Epithelial cell of proximal tubule (primary cell): ENCODE results near the gene GATA6. TPM values are rescaled to one million over a fixed set of nuclear protein-coding genes. Genes with fewer than 3 reads are reported as not detected.

Experiments
- DNase-seq: peaks from one replicate; pipeline ENCODE4 v3.0.0-alpha.2; 2011; ENCODE audit warnings: low read depth
- H3K4me3 ChIP-seq: 2 replicates; pipeline ENCODE4 v1.5.1; 2011; ENCODE audit warnings: low read depth, mild to moderate bottlenecking, low read length
- total RNA-seq: library from RNA; depleted of rRNA; stranded (reverse); fragments of >200 nt; gene quantifications from 2 replicates; pipeline ENCODE4 v1.2.3, GENCODE V29; 2015
- TF ChIP-seq, protein P1 (sequence below): conservative IDR thresholded peaks from 2 replicates; pipeline ENCODE4 v1.5.1; 2012; ENCODE audit warnings: low read depth, mild to moderate bottlenecking, low read length

The GATA6 gene
- 1.2 and 2.7 TPM in 2 replicates for total RNA-seq

DNA sequence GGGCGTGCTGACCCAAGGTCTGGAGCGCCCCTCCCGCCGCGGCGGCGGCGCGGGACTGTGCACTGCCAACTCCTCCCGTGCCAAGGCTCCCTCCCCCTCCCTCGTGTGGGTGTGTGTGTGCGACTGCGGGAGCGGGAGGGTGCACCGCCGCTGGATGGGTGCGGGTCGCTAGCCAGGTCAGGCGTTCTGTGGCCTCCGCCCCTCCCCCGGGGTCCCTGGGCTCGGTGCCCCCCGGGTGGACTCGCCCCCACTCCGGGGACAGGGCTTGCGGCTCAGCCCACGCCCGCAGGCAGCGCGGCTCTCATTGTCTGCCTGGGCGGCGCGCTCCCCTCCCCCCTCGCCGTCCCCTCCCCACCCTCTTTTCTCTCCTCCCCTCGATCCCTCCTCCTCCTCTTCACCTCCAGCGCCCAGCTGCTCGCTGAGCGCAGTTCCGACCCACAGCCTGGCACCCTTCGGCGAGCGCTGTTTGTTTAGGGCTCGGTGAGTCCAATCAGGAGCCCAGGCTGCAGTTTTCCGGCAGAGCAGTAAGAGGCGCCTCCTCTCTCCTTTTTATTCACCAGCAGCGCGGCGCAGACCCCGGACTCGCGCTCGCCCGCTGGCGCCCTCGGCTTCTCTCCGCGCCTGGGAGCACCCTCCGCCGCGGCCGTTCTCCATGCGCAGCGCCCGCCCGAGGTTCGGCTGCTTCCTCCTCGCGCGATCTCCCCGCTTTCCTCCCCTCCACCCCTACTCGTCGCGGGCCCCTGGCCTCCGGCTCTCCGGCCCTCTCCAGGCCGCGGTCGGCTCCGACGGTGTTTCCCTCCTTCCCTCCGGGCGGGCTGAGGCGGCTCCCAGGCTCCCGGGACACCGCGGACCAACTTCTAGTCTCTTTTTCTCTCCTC lies at the start of gene GATA6:
GATA6 (plus strand) TSS at position 579 of the 878 bp plus-strand sequence. CDS start 1,556 bp downstream, outside the sequence.
- TF ChIP-seq, protein P1, sequence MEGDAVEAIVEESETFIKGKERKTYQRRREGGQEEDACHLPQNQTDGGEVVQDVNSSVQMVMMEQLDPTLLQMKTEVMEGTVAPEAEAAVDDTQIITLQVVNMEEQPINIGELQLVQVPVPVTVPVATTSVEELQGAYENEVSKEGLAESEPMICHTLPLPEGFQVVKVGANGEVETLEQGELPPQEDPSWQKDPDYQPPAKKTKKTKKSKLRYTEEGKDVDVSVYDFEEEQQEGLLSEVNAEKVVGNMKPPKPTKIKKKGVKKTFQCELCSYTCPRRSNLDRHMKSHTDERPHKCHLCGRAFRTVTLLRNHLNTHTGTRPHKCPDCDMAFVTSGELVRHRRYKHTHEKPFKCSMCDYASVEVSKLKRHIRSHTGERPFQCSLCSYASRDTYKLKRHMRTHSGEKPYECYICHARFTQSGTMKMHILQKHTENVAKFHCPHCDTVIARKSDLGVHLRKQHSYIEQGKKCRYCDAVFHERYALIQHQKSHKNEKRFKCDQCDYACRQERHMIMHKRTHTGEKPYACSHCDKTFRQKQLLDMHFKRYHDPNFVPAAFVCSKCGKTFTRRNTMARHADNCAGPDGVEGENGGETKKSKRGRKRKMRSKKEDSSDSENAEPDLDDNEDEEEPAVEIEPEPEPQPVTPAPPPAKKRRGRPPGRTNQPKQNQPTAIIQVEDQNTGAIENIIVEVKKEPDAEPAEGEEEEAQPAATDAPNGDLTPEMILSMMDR, result peak; percentile 61
- no peak for DNase-seq

DNA sequence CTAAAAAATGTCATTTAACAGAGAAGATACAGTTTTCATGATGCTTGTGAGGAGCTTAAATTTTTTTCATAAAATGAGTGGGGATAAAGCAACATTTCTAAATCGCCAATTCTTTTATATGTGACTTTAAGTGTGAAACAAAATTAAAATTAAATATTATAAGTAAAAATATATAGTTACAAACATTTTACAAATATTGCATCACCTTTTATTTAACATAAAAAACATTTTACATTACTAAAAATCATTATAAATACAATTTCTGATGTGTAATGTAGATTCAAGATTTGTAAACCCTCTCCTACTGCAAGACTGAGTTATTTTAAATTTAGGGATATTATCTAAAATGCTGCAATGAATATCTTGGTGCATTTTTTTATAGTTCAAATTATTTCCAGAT lies 44.4 kb upstream of the GATA6 start:
- TF ChIP-seq, protein P1, result no peak
- DNase-seq, result no peak
- H3K4me3 ChIP-seq, result no peak overlapping the region

More for the DNA sequence above, at the start of gene GATA6:
- peak within 1 kb of the TSS; percentile 79 for H3K4me3 ChIP-seq

DNA sequence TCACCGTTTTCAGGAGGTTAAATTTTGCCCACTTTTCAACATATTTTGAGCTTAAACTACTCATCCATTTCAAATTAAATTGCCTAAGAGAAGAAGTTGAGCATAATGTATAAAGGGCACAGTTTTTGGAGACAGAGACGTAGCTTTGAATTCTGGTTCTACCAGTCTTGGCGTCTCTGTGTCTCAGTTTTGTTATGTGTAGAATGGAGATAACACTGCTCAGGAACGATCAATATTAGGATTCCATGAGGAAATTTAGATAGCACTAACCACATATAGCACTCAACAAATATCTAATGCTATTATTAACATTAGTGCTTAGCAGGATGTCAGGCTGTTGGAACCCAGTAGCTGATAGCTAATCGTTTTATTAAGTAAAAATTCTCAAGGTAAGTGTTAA lies 40.4 kb upstream of the GATA6 start:
- TF ChIP-seq, protein P1, result no peak
- H3K4me3 ChIP-seq, result no peak overlapping the region
- DNase-seq, result no peak

DNA sequence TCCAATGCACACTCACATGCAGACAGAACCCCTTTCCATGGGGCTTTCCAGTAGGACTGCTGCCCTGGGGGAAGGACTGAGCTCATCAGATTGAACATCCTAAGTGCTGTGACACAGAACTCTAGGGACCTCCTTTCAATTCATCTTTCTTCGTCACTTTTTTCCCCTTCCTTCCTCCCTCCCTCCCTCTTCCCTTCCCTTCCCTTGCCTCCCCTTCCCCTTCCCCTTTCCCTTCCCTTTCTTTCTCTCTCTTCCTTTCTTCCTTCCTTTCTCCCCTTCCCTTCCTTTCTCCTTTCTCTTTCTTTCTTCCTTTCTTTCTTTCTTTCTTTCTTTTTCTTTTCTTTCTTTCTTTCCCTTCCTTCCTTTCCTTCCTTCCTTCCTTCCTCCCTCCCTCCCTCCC lies 39.6 kb upstream of the GATA6 start:
- DNase-seq, result no peak
- TF ChIP-seq, protein P1, result no peak
- H3K4me3 ChIP-seq, result no peak overlapping the region

DNA sequence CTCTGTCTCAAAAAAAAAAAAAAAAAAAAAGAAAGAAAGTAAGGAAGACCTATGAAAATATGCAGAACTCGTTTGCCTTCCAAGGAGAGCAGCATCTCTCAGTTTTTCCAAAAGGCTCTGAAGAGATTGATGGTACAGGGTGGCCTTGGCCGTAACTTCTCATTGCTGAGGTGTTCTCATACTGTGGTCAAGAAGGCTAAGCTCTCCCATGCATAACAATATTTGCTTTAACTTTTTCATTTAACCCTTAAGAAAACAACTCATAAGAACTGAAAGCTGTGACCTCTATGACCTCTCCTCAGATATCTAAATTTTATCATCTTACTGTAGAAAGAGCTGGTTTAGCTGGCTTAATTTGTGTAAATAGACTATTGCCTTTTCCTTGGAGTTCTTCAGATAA lies 37.1 kb upstream of the GATA6 start:
- H3K4me3 ChIP-seq, result no peak overlapping the region
- TF ChIP-seq, protein P1, result no peak
- no peak for DNase-seq

DNA sequence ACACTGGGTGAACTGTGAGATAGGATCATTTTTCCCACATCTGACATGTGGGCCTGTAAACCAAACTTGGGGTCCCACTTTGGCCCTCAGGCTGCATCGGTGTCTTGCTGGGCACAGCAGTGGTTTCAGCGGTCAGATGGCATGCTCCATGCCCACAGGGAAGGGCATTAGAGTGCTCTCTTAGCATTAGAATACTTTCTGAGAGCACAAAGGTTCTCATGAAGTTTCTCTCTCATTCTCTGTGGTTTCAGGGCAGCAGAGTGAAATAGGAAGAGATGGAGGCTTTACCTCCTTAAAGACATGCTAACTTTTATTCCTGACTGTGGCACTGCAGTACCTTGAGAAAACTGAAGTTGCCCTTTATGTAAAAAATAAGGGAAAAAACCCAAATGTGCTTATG lies 36.6 kb upstream of the GATA6 start:
- no peak overlapping the region for H3K4me3 ChIP-seq
- DNase-seq, result no peak
- TF ChIP-seq, protein P1, result no peak

DNA sequence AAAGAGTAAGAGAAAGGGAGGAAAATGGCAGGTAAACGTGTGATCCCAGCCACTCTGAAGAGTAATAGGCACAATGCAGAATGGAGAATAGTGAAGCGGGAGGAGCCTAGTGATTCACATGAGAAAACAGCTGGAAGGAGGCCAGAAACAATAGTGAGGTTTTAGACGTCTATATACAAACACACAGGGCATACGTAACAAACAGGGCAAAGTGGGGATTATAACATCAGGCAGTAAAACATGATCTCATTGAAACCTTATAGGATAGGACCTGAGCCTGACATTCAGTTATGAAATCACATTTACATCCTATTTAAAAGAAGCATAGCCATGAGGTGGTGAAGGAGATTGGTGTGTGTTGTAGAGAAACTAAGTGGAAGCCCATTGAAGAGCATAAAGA lies 33.0 kb upstream of the GATA6 start:
- H3K4me3 ChIP-seq, result no peak overlapping the region
- TF ChIP-seq, protein P1, result no peak
- DNase-seq, result no peak
